Psoas muscle (tissue), 8 donors: Measurements from ENCODE around the gene PCSK5. TPM values are rescaled to one million over a fixed set of nuclear protein-coding genes. Genes with fewer than 3 reads are reported as not detected.

Experiments
- ATAC-seq, 4 donors: fragments of 200-7000 bp; cut with Tn5 transposase; one replicate each; pipeline ENCODE4 v1.9.1; 2020; ENCODE audit warnings: moderate library complexity in 3 of 4, mild to moderate bottlenecking in 2 of 4
- DNase-seq, 2 donors: peaks; one replicate each; pipeline ENCODE4 v3.0.0-alpha.2; 2020
- H3K27ac ChIP-seq: fragments of 200-600 bp; one replicate; pipeline ENCODE4 v1.8.0; 2022
- H3K27me3 ChIP-seq, 3 donors: fragments of 200-600 bp in 1 of 3; one replicate each; pipeline versions ENCODE4 v1.6.1 to v1.8.0; 2013 to 2022; ENCODE audit warnings: low read length in 2 of 3, mild to moderate bottlenecking in 2 of 3, moderate library complexity in 1 of 3; ENCODE audit not compliant: insufficient read depth in 3 of 3
- H3K36me3 ChIP-seq, 2 donors: fragments of 200-600 bp in 1 of 2; one replicate each; pipeline versions ENCODE4 v1.6.1 to v1.8.0; 2013 to 2022; ENCODE audit warnings: low read depth in 1 of 2, mild to moderate bottlenecking in 1 of 2, moderate library complexity in 1 of 2; ENCODE audit not compliant: insufficient read depth in 1 of 2
- H3K4me1 ChIP-seq: fragments of 200-600 bp; one replicate; pipeline ENCODE4 v1.8.0; 2022
- H3K4me3 ChIP-seq: fragments of 200-600 bp; one replicate; pipeline ENCODE4 v1.8.0; 2022; ENCODE audit warnings: mild to moderate bottlenecking
- H3K9me3 ChIP-seq: fragments of 200-600 bp; one replicate; pipeline ENCODE4 v1.8.0; 2022
- CTCF ChIP-seq: fragments of 200-600 bp; IDR thresholded peaks from one replicate; pipeline ENCODE4 v1.8.0; 2022; ENCODE audit warnings: antibody characterized with exemption
- WGBS, 3 donors: extraction: QIAGEN DNeasy Blood & Tissue Kit; methylation state at CpG; one replicate each; pipeline versions ENCODE4 v1.1.6 to v1.1.7; 2013; 5-methylcytosine and 5-hydroxymethylcytosine counted together
- intact Hi-C, 2 donors: fragments of 100-400 bp; cut with DNase I; formaldehyde crosslinking; loops; one replicate each; pipeline versions ENCODE4 v1.11.0 to v1.14.2; 2022
- polyA plus RNA-seq, 3 donors: library from polyadenylated mRNA; stranded (reverse); fragments of 200-250 nt; gene quantifications; one replicate each; pipeline ENCODE4 v1.2.3, GENCODE V29; 2013
- total RNA-seq, 4 donors: library from RNA; stranded (reverse); fragmentation: NEBNext Ultra II Directional in 2 of 4; extraction: Animal tissue kit (Norgen Biotek cat#: 25700) in 2 of 4; gene quantifications; one replicate each; pipeline versions ENCODE4 v1.2.1 to v1.2.4, GENCODE V29; 2021 to 2023
- donor health status: healthy with polysubstance abuse.
- donor health status: DM: no; HTN: no; CAD: no; lungs with moderate emphysema.
- donor health status: Bipolar disorder and iron deficiency.
- donor health status: healthy.
- donor health status: DM: yes; HTN: yes; CAD: no.
- donor health status: DM: no; HTN: no; CAD: no.
- donor health status: DM: no; HTN: no; CAD: no.
- donor health status: DM: yes; HTN: yes; CAD: no.

PCSK5 gene
- total and polyA plus RNA-seq, 7 donors: 0.75 to 4.4 (median 2.3) TPM

GRCh38 chr9:76266649-76267283 lies 376.3 kb downstream of the PCSK5 start:
- Histone ChIP-seq H3K4me1 (no peaks in the 10 kb centered on the region), H3K9me3 (peaks cover 13% of the 10 kb centered on the region), H3K36me3 (no peaks in the 10 kb centered on the region), H3K27ac (no peak overlapping the region), H3K4me3 (no peak overlapping the region), H3K27me3 (no peaks in the 10 kb centered on the region)
- no peak for DNase-seq
- ATAC-seq: no peak
- intact Hi-C loops: no loop called here
- no peak for TF ChIP-seq CTCF
- WGBS, 3 donors: 88 to 94% (median 92%) methylated on average over 1 of the region's 1 CpG

GRCh38 chr9:76267284-76267652 lies 376.8 kb downstream of the PCSK5 start:
- Histone ChIP-seq H3K4me3 (no peak overlapping the region), H3K9me3 (peaks cover 13% of the 10 kb centered on the region), H3K27me3 (no peaks in the 10 kb centered on the region), H3K4me1 (no peaks in the 10 kb centered on the region), H3K36me3 (no peaks in the 10 kb centered on the region), H3K27ac (no peak overlapping the region)
- intact Hi-C loops: no loop called here
- WGBS, 3 donors: 78 to 85% (median 82%) methylated on average over 3 of the region's 3 CpGs
- DNase-seq (no peak), ATAC-seq (no peak)
- no peak for TF ChIP-seq CTCF

- no peaks in the 10 kb centered on the region for H3K27me3 ChIP-seq
- WGBS, 3 donors: 53 to 67% (median 62%) methylated on average over 2 of the region's 2 CpGs
- no peak for DNase-seq
- TF ChIP-seq CTCF: no peak
- no peak overlapping the region for H3K27ac ChIP-seq
- peaks cover under 1% of the 10 kb centered on the region for H3K9me3 ChIP-seq
- no peak overlapping the region for H3K4me3 ChIP-seq
- ATAC-seq: no peak
- intact Hi-C loops: no loop called here
- no peaks in the 10 kb centered on the region for H3K4me1 ChIP-seq
- no peaks in the 10 kb centered on the region for H3K36me3 ChIP-seq
Observed at GRCh38 chr9:76269789-76270188, 379.3 kb downstream of the PCSK5 start.

GRCh38 chr9:76271755-76272154 lies 381.3 kb downstream of the PCSK5 start:
- Histone ChIP-seq H3K27me3 (no peaks in the 10 kb centered on the region), H3K36me3 (no peaks in the 10 kb centered on the region), H3K9me3 (no peaks in the 10 kb centered on the region), H3K4me3 (no peak overlapping the region), H3K27ac (no peak overlapping the region), H3K4me1 (no peaks in the 10 kb centered on the region)
- 91 to 100% (median 97%) methylated on average over 1 of the region's 1 CpG for WGBS, 3 donors
- no peak for TF ChIP-seq CTCF
- intact Hi-C loops: no loop called here
- no peak for DNase-seq
- no peak for ATAC-seq

GRCh38 chr9:76289042-76289441 lies 398.6 kb downstream of the PCSK5 start:
- Histone ChIP-seq H3K36me3 (no peaks in the 10 kb centered on the region), H3K4me3 (no peak overlapping the region), H3K27me3 (no peaks in the 10 kb centered on the region), H3K27ac (no peak overlapping the region), H3K9me3 (no peaks in the 10 kb centered on the region), H3K4me1 (no peaks in the 10 kb centered on the region)
- intact Hi-C loops: no loop called here
- WGBS, 3 donors: 90 to 94% (median 92%) methylated on average over 7 of the region's 7 CpGs
- ATAC-seq (no peak), DNase-seq (no peak)
- TF ChIP-seq CTCF: no peak
